Measurements from ENCODE around the gene RBM22. TPM values are rescaled to one million over a fixed set of nuclear protein-coding genes. Genes with fewer than 3 reads are reported as not detected.
A peak's percentile ranks its signal among the peaks of the same experiment; 100 is the strongest.

RBM22 gene
- total and polyA plus RNA-seq, 10 of the 15 experiments (the other 5 are each of a cell fraction or from before 2014, with no cell fraction given), result 26.3 to 66.4 (median 43.0) TPM

GRCh38 chr5:150700594-150701377, at the start of gene RBM22 (continued):
- no peak for TF ChIP-seq NFYA (IDR thresholded peaks at IDR 0.05; ENCODE audit: borderline replicate concordance, low read depth, low read length)
- TF ChIP-seq NFIC (IDR thresholded peaks at IDR 0.05; ENCODE audit: low read depth, low read length), result no peak; the same call in 1 of the 2 replicates
- TF ChIP-seq, protein P1, sequence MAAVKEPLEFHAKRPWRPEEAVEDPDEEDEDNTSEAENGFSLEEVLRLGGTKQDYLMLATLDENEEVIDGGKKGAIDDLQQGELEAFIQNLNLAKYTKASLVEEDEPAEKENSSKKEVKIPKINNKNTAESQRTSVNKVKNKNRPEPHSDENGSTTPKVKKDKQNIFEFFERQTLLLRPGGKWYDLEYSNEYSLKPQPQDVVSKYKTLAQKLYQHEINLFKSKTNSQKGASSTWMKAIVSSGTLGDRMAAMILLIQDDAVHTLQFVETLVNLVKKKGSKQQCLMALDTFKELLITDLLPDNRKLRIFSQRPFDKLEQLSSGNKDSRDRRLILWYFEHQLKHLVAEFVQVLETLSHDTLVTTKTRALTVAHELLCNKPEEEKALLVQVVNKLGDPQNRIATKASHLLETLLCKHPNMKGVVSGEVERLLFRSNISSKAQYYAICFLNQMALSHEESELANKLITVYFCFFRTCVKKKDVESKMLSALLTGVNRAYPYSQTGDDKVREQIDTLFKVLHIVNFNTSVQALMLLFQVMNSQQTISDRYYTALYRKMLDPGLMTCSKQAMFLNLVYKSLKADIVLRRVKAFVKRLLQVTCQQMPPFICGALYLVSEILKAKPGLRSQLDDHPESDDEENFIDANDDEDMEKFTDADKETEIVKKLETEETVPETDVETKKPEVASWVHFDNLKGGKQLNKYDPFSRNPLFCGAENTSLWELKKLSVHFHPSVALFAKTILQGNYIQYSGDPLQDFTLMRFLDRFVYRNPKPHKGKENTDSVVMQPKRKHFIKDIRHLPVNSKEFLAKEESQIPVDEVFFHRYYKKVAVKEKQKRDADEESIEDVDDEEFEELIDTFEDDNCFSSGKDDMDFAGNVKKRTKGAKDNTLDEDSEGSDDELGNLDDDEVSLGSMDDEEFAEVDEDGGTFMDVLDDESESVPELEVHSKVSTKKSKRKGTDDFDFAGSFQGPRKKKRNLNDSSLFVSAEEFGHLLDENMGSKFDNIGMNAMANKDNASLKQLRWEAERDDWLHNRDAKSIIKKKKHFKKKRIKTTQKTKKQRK (IDR thresholded peaks at IDR 0.05; ENCODE audit: low read depth, low read length), result no peak
- TF ChIP-seq, protein P2, sequence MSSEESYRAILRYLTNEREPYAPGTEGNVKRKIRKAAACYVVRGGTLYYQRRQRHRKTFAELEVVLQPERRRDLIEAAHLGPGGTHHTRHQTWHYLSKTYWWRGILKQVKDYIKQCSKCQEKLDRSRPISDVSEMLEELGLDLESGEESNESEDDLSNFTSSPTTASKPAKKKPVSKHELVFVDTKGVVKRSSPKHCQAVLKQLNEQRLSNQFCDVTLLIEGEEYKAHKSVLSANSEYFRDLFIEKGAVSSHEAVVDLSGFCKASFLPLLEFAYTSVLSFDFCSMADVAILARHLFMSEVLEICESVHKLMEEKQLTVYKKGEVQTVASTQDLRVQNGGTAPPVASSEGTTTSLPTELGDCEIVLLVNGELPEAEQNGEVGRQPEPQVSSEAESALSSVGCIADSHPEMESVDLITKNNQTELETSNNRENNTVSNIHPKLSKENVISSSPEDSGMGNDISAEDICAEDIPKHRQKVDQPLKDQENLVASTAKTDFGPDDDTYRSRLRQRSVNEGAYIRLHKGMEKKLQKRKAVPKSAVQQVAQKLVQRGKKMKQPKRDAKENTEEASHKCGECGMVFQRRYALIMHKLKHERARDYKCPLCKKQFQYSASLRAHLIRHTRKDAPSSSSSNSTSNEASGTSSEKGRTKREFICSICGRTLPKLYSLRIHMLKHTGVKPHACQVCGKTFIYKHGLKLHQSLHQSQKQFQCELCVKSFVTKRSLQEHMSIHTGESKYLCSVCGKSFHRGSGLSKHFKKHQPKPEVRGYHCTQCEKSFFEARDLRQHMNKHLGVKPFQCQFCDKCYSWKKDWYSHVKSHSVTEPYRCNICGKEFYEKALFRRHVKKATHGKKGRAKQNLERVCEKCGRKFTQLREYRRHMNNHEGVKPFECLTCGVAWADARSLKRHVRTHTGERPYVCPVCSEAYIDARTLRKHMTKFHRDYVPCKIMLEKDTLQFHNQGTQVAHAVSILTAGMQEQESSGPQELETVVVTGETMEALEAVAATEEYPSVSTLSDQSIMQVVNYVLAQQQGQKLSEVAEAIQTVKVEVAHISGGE (CRISPR knock-in tag; IDR thresholded peaks at IDR 0.05), result no peak
- no peak for TF ChIP-seq JUNB (IDR thresholded peaks at IDR 0.05)
- TF ChIP-seq MEF2A (IDR thresholded peaks at IDR 0.05; ENCODE audit: insufficient read depth, low read depth, low read length), result 0 out of 2 replicates have a peak, but pooled peaks have one; percentile 40
- no peak for TF ChIP-seq SP1 (IDR thresholded peaks at IDR 0.05; ENCODE audit: low read depth, low read length)
- TF ChIP-seq, protein P3, sequence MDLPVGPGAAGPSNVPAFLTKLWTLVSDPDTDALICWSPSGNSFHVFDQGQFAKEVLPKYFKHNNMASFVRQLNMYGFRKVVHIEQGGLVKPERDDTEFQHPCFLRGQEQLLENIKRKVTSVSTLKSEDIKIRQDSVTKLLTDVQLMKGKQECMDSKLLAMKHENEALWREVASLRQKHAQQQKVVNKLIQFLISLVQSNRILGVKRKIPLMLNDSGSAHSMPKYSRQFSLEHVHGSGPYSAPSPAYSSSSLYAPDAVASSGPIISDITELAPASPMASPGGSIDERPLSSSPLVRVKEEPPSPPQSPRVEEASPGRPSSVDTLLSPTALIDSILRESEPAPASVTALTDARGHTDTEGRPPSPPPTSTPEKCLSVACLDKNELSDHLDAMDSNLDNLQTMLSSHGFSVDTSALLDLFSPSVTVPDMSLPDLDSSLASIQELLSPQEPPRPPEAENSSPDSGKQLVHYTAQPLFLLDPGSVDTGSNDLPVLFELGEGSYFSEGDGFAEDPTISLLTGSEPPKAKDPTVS (IDR thresholded peaks at IDR 0.05; ENCODE audit: low read depth, low read length), result no peak
- TF ChIP-seq STAT1 (conservative IDR thresholded peaks at IDR 0.05), result no peak
